D721Med (cell line): ENCODE data around the gene TMEM271.
"Not testable (repeated sequence)": the region's sequence is repeated elsewhere in the genome, so short reads cannot be mapped to it uniquely, and the experiment has no call there.

Source experiments
- DNase-seq: peaks from one replicate; pipeline ENCODE4 v3.0.0; 2011; ENCODE audit warnings: low spot score; ENCODE audit not compliant: insufficient read length
- FAIRE-seq: peaks from 2 replicates; lab custom pipeline; 2011; peaks lifted over from hg19 to GRCh38; lab: Jason Lieb, UNC
- TF ChIP-seq, protein P1 (sequence below): IDR thresholded peaks from 2 replicates; pipeline ENCODE4 v1.5.1; 2012; ENCODE audit warnings: mild to moderate bottlenecking, control low read depth; ENCODE audit not compliant: insufficient read depth; ENCODE audit errors: missing control alignments

The TMEM271 gene

DNA sequence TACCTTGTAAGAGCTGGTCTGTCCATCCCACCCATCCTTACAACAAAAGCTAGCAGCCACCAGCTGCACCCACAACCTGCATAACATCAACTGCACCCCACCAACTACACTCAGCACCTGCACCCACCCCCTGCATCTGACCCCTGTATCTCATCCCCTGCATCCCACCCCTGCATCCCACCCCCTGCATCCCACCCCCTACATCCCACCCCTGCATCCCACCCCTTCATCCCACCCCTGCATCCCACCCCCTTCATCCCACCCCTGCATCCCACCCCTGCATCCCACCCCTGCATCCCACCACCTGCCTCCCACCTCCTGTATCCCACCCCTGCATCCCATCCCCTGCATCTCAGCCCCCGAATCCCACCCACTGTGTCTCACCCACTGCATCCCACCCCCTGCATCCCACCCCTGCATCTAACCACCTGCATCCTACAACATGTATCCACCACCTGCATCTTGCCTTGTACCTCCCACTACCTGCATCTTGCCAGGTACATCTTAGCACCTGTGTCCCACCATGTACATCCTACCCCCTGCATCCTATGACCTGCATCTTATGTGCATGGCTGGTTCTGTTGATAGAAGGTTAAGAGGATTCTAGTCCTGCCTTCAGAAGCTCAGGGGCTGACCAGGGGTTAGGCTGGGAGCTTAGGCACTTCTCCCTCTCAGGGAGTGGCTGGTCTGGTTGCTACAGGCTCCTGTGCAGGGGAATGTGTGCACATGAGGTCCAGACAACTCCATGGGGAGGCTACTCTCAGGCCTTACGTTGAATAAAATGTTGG lies 9.4 kb downstream of the TMEM271 start:
- TF ChIP-seq, protein P1, sequence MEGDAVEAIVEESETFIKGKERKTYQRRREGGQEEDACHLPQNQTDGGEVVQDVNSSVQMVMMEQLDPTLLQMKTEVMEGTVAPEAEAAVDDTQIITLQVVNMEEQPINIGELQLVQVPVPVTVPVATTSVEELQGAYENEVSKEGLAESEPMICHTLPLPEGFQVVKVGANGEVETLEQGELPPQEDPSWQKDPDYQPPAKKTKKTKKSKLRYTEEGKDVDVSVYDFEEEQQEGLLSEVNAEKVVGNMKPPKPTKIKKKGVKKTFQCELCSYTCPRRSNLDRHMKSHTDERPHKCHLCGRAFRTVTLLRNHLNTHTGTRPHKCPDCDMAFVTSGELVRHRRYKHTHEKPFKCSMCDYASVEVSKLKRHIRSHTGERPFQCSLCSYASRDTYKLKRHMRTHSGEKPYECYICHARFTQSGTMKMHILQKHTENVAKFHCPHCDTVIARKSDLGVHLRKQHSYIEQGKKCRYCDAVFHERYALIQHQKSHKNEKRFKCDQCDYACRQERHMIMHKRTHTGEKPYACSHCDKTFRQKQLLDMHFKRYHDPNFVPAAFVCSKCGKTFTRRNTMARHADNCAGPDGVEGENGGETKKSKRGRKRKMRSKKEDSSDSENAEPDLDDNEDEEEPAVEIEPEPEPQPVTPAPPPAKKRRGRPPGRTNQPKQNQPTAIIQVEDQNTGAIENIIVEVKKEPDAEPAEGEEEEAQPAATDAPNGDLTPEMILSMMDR: no peak
- FAIRE-seq (no peak), DNase-seq (peak; percentile 53)

DNA sequence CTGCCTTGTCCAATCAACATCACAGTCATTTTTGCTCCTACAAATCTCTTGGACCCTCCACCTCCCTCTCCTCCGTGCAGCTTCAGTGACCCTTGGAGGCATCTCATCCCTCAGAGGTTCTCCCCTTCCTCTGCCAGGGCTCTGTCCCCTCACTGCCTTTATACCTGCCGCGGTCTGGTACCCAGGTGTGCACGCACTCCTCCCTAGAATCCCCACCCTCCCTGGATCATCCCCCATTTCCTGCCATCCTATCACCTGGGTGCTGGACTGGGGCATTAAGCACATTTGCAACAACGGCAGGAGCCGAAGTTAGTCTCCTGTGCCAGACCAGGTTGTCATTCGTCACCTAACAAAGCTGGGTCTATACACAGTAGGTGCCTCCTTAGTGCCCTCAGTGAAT lies 10.1 kb downstream of the TMEM271 start:
- TF ChIP-seq, protein P1: no peak
- DNase-seq (no peak), FAIRE-seq (no peak)

DNA sequence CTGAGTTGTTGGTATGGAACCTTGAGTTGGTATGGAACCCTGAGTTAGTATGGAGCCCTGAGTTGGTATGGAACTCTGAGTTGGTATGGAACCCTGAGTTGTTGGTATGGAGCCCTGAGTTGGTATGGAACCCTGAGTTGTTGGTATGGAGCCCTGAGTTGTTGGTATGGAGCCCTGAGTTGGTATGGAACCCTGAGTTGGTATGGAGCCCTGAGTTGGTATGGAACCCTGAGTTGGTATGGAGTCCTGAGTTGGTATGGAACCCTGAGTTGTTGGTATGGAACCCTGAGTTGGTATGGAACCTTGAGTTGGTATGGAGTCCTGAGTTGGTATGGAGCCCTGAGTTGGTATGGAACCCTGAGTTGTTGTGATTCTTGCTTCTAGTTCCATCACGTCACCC lies 10.5 kb downstream of the TMEM271 start:
- not testable (repeated sequence) for DNase-seq, FAIRE-seq

DNA sequence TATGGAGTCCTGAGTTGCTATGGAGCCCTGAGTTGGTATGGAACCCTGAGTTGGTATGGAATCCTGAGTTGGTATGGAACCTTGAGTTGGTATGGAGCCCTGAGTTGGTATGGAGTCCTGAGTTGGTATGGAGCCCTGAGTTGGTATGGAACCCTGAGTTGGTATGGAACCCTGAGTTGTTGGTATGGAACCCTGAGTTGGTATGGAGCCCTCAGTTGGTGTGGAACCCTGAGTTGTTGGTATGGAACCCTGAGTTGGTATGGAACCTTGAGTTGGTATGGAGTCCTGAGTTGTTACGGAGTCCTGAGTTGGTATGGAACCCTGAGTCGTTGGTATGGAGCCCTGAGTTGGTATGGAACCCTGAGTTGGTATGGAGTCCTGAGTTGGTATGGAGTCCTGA lies 13.6 kb downstream of the TMEM271 start:
- not testable (repeated sequence) for DNase-seq, FAIRE-seq

DNA sequence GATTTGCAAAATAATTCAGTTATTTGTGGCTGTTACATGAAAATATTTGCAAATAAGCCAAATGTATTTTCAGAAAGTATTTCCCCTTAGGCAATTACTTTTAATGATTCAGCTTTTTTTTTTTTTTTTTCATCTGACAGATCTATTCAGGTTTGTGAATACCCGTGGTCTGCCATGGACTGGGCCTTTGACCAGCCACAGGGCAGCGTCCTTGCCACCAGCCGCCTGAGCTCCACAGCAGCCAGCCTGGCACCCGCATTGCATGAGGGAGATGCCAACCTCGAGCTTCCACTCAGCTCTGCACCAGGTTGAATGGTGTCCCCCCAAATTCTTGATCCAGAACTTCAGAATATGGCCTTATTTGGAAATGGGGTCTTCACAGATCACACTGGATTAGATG lies 14.7 kb downstream of the TMEM271 start:
- FAIRE-seq: no peak

DNA sequence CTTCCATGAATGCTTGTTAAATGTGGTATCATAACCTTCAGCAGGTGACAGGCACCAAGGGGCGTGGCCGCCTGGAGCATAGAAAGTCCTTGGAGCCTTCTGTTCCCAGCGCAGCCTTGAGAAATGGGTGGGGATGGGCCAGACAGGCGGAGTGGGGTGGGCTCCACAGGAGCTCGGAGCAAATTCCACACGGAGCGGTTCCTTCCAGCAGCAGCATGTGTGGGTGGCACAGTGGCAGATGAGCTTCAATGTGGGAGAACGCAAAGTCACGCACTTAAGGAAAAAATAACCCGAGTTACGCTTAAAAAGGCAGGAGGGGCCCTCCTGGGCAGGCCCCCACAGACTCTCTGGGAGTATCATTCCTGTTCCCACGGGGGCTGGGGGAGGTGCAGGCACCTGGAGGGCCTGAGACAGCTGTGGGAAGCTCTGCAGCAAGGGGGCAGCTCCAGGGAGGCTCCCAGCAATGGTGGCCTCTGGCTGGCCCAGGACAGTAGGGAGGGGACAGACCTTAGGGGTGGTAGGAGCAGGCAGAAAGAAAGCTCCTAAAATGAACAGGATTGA lies 15.3 kb downstream of the TMEM271 start:
- TF ChIP-seq, protein P1: no peak
- DNase-seq (no peak), FAIRE-seq (no peak)

More for the DNA sequence above, 14.7 kb downstream of the TMEM271 start:
- TF ChIP-seq, protein P1: no peak
- no peak for DNase-seq

DNA sequence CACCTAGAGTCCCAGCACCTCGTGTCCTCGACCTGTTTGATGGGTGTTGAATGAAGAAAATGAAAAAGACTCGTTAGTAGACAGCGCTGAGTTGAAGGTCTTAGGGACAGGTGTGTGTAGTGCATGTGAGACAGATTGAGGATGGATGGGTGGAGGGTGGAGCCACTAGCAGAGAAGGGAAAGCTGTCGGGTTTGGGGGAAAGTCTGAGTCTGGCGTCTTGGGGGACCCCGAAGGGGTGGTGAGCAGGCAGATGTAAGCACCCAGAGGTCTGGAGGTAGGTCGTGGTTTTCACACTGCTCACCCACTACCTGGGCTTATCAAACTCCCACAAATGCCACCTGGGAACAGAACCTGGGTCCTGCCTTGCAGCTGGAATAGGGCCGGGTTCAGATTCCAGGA lies 16.0 kb downstream of the TMEM271 start:
- DNase-seq (no peak), FAIRE-seq (no peak)
- TF ChIP-seq, protein P1: no peak

DNA sequence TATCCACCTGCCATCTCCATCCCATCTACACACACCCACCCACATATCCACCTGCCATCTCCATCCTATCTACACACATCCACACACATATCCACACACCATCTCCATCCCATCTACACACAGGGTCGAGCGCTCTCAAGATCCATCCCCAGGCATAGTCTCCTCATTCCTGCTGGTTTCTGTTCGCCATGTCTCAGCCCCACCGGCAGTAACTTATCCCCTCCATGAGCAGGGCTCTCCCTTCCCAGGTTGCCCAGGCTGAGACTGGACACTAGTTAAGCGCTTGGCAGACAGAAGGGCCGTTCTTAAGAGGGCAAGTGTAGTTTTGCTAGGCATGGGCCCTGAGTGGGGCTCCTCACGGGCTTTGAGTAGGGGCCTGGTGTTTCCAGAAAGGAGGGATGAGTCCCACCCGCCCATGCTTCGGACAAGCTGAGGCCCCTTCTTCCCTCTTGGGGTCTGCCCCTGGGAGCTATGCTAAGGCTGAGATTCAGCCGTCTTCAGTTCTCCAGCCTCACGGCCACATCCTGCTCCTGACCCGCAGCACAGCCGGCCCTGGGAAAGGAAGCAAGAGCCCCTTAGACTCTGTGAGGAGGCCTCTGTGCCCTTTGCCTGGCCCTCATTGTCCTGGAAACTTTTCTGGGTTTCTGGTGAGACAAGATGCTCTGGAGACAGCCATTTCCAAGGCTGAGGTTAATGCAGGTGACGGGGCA lies 20.4 kb downstream of the TMEM271 start:
- TF ChIP-seq, protein P1: no peak
- FAIRE-seq: no peak
- DNase-seq: no peak

DNA sequence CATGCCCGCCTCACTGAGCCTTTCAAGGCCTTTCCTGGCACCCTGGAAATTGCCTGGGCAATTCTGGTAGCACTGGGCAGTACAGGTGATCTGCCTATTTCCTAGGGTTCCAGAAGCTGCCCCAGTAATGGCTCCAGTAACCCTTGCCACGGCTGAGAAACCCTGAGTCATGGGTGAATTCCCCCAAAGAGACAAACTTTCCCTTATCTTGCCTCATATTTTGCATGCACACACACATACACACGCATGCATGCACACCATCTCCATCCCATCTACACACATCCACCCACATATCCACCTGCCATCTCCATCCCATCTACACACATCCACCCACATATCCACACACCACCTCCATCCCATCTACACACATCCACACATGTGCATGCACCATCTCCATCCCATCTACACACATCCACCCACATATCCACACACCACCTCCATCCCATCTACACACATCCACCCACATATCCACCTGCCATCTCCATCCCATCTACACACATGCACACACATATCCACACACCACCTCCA lies 21.2 kb downstream of the TMEM271 start:
- not testable (repeated sequence) for DNase-seq, FAIRE-seq
